Vagina (tissue), 2 donors: ENCODE data around the gene PVALB. TPM values are rescaled to one million over a fixed set of nuclear protein-coding genes. Genes with fewer than 3 reads are reported as not detected.

ENCODE experiments used
- DNase-seq, 2 donors: peaks; one replicate each; pipeline ENCODE4 v3.0.0-alpha.2; 2017; ENCODE audit errors: extremely low spot score in 2 of 2
- H3K27ac ChIP-seq: fragments of 200-600 bp; sonication (generic); one replicate; pipeline ENCODE4 v1.5.1; 2019
- H3K27me3 ChIP-seq: fragments of 200-600 bp; sonication (generic); one replicate; pipeline ENCODE4 v1.5.1; 2019
- H3K36me3 ChIP-seq, 2 donors: fragments of 200-600 bp; sonication (generic); one replicate each; pipeline ENCODE4 v1.5.1; 2017 to 2019
- H3K4me1 ChIP-seq: fragments of 200-600 bp; sonication (generic); one replicate; pipeline ENCODE4 v1.5.1; 2019
- H3K4me3 ChIP-seq, 2 donors: fragments of 200-600 bp; sonication (generic); 1 replicate in 1 of 2; 2 replicates in 1 of 2; pipeline ENCODE4 v1.5.1; 2016 to 2019
- H3K9me3 ChIP-seq: fragments of 200-600 bp; sonication (generic); one replicate; pipeline ENCODE4 v1.5.1; 2019
- POLR2A ChIP-seq, 2 donors: fragments of 450-650 bp; IDR thresholded peaks; one replicate each; pipeline ENCODE4 v1.6.1; 2017; ENCODE audit warnings: antibody characterized with exemption in 2 of 2, mild to moderate bottlenecking in 2 of 2, moderate library complexity in 2 of 2
- POLR2AphosphoS5 ChIP-seq, 2 donors: sonication (generic); formaldehyde crosslinking; IDR thresholded peaks; one replicate each; pipeline ENCODE4 v1.9.0; 2017; ENCODE audit warnings: antibody characterized with exemption in 2 of 2, mild to moderate bottlenecking in 2 of 2, low read depth in 1 of 2; ENCODE audit not compliant: insufficient read depth in 1 of 2
- intact Hi-C: fragments of 100-400 bp; cut with DNase I; formaldehyde crosslinking; loops from one replicate; pipeline ENCODE4 v1.15.1; 2023
- total RNA-seq: library from RNA; depleted of rRNA; stranded (reverse); fragments of >200 nt; gene quantifications from one replicate; pipeline ENCODE4 v1.2.3, GENCODE V29; 2016
- TF ChIP-seq, protein P1 (sequence below), 3 experiments: fragments of 450-650 bp in 2 of 3; fragments of 200-600 bp in 1 of 3; sonication (generic) in 1 of 3; IDR thresholded peaks; one replicate each; pipeline ENCODE4 v1.5.1; 2017 to 2019; ENCODE audit warnings: antibody characterized with exemption in 3 of 3, mild to moderate bottlenecking in 2 of 3, moderate library complexity in 2 of 3

Gene PVALB
- total RNA-seq, 1 donor from 2014 or later: not detected

GRCh38 chr22:36761553-36762240 lies 55.1 kb downstream of the PVALB start:
- intact Hi-C loops: no loop called here

GRCh38 chr22:36760786-36761185 lies 56.0 kb downstream of the PVALB start:
- peak in 1 of 2 donors; percentile 64 for DNase-seq
- Histone ChIP-seq H3K9me3 (no peaks in the 10 kb centered on the region), H3K27me3 (no peaks in the 10 kb centered on the region), H3K27ac (no peak overlapping the region), H3K4me1 (peaks cover 4% of the 10 kb centered on the region), H3K36me3 (no peaks in the 10 kb centered on the region), H3K4me3 (no peak overlapping the region)
- intact Hi-C loops: no loop called here
- TF ChIP-seq POLR2AphosphoS5 (IDR thresholded peaks at IDR 0.05; ENCODE audit: insufficient read depth in 1 of 2, low read depth in 1 of 2) (no peak), POLR2A (IDR thresholded peaks at IDR 0.05) (no peak)
- TF ChIP-seq, protein P1, sequence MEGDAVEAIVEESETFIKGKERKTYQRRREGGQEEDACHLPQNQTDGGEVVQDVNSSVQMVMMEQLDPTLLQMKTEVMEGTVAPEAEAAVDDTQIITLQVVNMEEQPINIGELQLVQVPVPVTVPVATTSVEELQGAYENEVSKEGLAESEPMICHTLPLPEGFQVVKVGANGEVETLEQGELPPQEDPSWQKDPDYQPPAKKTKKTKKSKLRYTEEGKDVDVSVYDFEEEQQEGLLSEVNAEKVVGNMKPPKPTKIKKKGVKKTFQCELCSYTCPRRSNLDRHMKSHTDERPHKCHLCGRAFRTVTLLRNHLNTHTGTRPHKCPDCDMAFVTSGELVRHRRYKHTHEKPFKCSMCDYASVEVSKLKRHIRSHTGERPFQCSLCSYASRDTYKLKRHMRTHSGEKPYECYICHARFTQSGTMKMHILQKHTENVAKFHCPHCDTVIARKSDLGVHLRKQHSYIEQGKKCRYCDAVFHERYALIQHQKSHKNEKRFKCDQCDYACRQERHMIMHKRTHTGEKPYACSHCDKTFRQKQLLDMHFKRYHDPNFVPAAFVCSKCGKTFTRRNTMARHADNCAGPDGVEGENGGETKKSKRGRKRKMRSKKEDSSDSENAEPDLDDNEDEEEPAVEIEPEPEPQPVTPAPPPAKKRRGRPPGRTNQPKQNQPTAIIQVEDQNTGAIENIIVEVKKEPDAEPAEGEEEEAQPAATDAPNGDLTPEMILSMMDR (IDR thresholded peaks at IDR 0.05): no peak

More at GRCh38 chr22:36761553-36762240, 55.1 kb downstream of the PVALB start:
- Histone ChIP-seq H3K4me3 (no peak overlapping the region), H3K27me3 (no peaks in the 10 kb centered on the region), H3K27ac (no peak overlapping the region), H3K9me3 (no peaks in the 10 kb centered on the region), H3K4me1 (peaks cover 4% of the 10 kb centered on the region), H3K36me3 (no peaks in the 10 kb centered on the region)
- peak in 1 of 2 donors; percentile 58 for DNase-seq
- TF ChIP-seq POLR2A (IDR thresholded peaks at IDR 0.05) (no peak), POLR2AphosphoS5 (IDR thresholded peaks at IDR 0.05; ENCODE audit: insufficient read depth in 1 of 2, low read depth in 1 of 2) (no peak)
- TF ChIP-seq, protein P1 (IDR thresholded peaks at IDR 0.05): no peak

- no peak for TF ChIP-seq POLR2AphosphoS5 (IDR thresholded peaks at IDR 0.05; ENCODE audit: insufficient read depth in 1 of 2, low read depth in 1 of 2)
- TF ChIP-seq POLR2A (IDR thresholded peaks at IDR 0.05): no peak
- TF ChIP-seq, protein P1 (IDR thresholded peaks at IDR 0.05): no peak
- Histone ChIP-seq H3K4me3 (no peak overlapping the region), H3K4me1 (peaks cover 4% of the 10 kb centered on the region), H3K9me3 (no peaks in the 10 kb centered on the region), H3K27ac (no peak overlapping the region), H3K36me3 (no peaks in the 10 kb centered on the region), H3K27me3 (no peaks in the 10 kb centered on the region)
- intact Hi-C loops: no loop called here
- DNase-seq: peak in 1 of 2 donors; percentile 34
These were observed 57.2 kb downstream of the PVALB start for GRCh38 chr22:36759481-36760159.

DNA sequence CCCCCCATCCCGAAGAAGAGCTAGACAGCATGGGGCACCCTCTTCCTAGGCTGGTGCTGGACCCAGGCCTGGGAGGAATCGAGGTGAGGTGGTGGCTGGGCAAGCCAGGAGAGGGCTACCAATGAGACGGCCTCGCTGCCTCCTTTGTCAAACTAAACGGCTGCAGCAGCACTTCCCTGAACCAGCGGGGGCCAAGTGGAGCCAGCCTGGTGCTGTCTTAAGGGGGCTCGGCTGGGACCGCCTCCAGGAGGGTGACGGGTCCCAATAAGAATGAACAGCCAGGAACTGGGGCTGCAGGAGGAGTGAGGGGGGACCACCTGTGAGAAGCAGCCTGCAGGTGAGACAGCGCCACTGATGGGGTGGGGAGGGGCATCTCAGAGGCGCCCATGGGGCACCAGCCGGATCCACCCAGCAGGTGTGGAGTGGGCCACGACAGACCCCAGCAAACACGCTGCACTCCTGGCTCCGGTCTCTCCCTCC lies 58.0 kb downstream of the PVALB start:
- H3K36me3 ChIP-seq: no peaks in the 10 kb centered on the region
- H3K4me3 ChIP-seq: no peak overlapping the region
- intact Hi-C loops: no loop called here
- H3K27me3 ChIP-seq: no peaks in the 10 kb centered on the region
- peaks cover 4% of the 10 kb centered on the region for H3K4me1 ChIP-seq
- peak in 1 of 2 donors; percentile 61 for DNase-seq
- TF ChIP-seq POLR2A (IDR thresholded peaks at IDR 0.05): no peak
- no peaks in the 10 kb centered on the region for H3K9me3 ChIP-seq
- no peak overlapping the region for H3K27ac ChIP-seq

DNA sequence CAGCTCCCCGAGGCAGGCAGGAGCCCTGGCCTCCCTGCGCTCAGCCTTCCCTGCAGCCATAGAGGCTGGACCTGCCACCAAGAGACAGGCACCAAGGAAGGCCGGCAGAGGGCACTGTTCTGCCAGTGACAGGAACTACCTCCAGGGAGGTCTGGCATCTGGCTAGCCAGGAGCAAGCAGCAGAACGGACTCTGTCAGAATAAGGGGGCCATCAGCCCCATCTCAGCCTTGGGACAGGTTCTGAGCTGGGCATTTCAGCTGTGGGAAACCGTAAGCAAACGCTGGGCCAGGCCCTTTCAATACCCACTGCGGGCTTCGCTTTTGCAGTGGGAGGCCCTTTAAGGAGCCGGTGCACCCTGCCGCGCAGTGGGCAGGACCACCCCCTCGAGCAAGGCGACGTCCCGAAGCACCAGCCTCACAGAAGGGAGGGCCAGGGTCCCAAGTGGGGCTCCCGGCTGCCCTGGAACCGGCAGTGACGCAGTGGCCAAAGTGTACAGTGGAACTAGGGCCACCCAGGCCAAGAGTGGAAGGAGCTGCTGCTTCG lies 59.1 kb downstream of the PVALB start:
- Histone ChIP-seq H3K4me3 (no peak overlapping the region), H3K27me3 (no peaks in the 10 kb centered on the region), H3K27ac (no peak overlapping the region), H3K4me1 (peaks cover 4% of the 10 kb centered on the region), H3K9me3 (no peaks in the 10 kb centered on the region), H3K36me3 (no peaks in the 10 kb centered on the region)
- no peak for TF ChIP-seq POLR2A (IDR thresholded peaks at IDR 0.05)
- TF ChIP-seq, protein P1 (IDR thresholded peaks at IDR 0.05): peak; percentile 32 to 53 (median 45)
- intact Hi-C loops: no loop called here
- DNase-seq: peak in 1 of 2 donors; percentile 91
